Sigmoid colon (tissue), 4 donors: ENCODE data around the gene FGFRL1.

Experiments used
- EP300 ChIP-seq, 4 donors: sonication (generic); formaldehyde crosslinking; IDR thresholded peaks; one replicate each; pipeline ENCODE4 v1.6.1; 2017; ENCODE audit warnings: antibody characterized with exemption in 4 of 4
- POLR2A ChIP-seq, 2 donors: fragments of 450-650 bp; IDR thresholded peaks; one replicate each; pipeline ENCODE4 v1.6.1; 2016; ENCODE audit warnings: antibody characterized with exemption in 2 of 2, mild to moderate bottlenecking in 2 of 2, moderate library complexity in 2 of 2
- POLR2AphosphoS5 ChIP-seq, 4 donors: sonication (generic); formaldehyde crosslinking; IDR thresholded peaks; one replicate each; pipeline ENCODE4 v1.6.1; 2017; ENCODE audit warnings: antibody characterized with exemption in 4 of 4
- TF ChIP-seq, protein P1 (sequence below), 4 experiments: fragments of 450-650 bp in 3 of 4; fragments of 200-600 bp in 1 of 4; IDR thresholded peaks; one replicate each; pipeline ENCODE4 v1.5.1; 2016 to 2019; ENCODE audit warnings: antibody characterized with exemption in 4 of 4, mild to moderate bottlenecking in 3 of 4, moderate library complexity in 2 of 4

DNA sequence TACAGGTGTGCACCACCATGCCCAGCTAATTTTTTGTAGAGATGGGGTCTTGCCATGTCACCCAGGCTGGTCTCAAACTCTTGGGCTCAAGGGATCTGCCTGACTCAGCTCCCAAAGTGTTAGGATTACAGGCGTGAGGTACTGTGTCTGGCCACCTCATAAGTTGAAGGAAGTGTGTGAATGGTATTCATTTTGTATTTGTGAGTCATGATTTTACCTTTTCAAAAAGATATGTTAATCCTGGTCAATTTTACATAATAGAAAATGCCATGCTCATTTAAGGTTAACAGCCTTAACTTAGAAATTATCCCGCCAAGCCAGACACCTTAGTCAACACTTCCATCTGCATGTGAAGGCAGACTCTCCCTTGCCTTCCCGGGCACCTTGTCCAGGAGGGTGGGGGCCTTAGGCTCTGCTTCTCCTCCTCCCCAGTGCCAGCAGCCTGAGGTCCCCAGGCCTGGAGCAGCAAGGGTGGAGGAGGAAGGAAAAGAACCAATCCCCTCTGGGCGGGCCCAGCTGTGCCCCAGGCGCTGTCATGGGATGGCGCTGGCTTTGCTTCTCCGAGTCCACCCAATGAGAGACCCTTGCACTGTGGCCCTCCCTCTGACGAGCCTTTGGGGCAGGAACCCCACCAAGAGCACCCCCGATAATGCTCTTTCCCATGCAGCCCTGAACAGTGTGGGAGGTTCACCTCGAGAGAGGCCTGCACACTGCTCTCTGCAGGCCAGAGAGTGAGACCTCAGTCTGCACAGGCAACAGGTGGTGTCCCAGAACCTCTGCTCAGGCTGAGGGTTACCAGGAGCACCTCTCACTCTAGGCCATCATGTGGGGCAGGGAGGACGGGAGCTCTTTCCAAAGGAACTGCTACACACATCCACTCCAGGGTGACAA lies 64.6 kb downstream of the FGFRL1 start:
- TF ChIP-seq, protein P1, sequence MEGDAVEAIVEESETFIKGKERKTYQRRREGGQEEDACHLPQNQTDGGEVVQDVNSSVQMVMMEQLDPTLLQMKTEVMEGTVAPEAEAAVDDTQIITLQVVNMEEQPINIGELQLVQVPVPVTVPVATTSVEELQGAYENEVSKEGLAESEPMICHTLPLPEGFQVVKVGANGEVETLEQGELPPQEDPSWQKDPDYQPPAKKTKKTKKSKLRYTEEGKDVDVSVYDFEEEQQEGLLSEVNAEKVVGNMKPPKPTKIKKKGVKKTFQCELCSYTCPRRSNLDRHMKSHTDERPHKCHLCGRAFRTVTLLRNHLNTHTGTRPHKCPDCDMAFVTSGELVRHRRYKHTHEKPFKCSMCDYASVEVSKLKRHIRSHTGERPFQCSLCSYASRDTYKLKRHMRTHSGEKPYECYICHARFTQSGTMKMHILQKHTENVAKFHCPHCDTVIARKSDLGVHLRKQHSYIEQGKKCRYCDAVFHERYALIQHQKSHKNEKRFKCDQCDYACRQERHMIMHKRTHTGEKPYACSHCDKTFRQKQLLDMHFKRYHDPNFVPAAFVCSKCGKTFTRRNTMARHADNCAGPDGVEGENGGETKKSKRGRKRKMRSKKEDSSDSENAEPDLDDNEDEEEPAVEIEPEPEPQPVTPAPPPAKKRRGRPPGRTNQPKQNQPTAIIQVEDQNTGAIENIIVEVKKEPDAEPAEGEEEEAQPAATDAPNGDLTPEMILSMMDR (IDR thresholded peaks at IDR 0.05), result no peak
- TF ChIP-seq POLR2AphosphoS5 (IDR thresholded peaks at IDR 0.05) (no peak), POLR2A (IDR thresholded peaks at IDR 0.05) (no peak), EP300 (IDR thresholded peaks at IDR 0.05) (no peak)
